HCT116 (cell line): ENCODE data around the gene COL5A1. TPM values are rescaled to one million over a fixed set of nuclear protein-coding genes. Genes with fewer than 3 reads are reported as not detected.

Experiments
- ATAC-seq: fragments of 200-7000 bp; cut with Tn5 transposase; 2 replicates; pipeline ENCODE4 v1.9.1; 2020; ENCODE audit warnings: mild to moderate bottlenecking, moderate library complexity
- BruUV-seq: library from RNA; stranded (reverse); fragments of 400-500 nt; replicated peaks from 2 replicates; lab custom pipeline; 2021; lab: Mats Ljungman, UMichigan
- CTCF ChIA-PET: fragments of 300-600 bp; sonication (Branson Sonifier 250); formaldehyde crosslinking; loops from one replicate; lab custom pipeline; 2021; ENCODE audit warnings: antibody characterized with exemption; lab: Charles Lee
- POLR2A ChIA-PET: fragments of 300-600, 350-600 bp; sonication (Branson Sonifier 250); formaldehyde crosslinking; loops from one replicate; lab custom pipeline; 2021; ENCODE audit warnings: antibody characterized with exemption; lab: Charles Lee
- RAD21 ChIA-PET, 2 experiments: fragments of 300-600 bp; sonication (Branson Sonifier 250); formaldehyde crosslinking; loops; one replicate each; lab custom pipeline; 2023; ENCODE audit warnings: low total read pairs in 2 of 2; ENCODE audit not compliant: uncharacterized antibody in 2 of 2, unreplicated experiment in 2 of 2, low non-redundant PET in 1 of 2; lab: Charles Lee
- DNase-seq: peaks from one replicate; pipeline ENCODE4 v3.0.0-alpha.2; 2010; ENCODE audit warnings: low read depth, low spot score
- H2AFZ ChIP-seq: fragments of 200-600 bp; shearing (Covaris generic), sonication (generic); 2 replicates; pipeline ENCODE4 v1.6.1; 2017; ENCODE audit warnings: low read depth, mixed run types, mixed read lengths, antibody characterized with exemption, low read length; ENCODE audit not compliant: poor library complexity, severe bottlenecking
- H3K27ac ChIP-seq: 2 replicates; pipeline ENCODE4 v1.5.1; 2012; ENCODE audit warnings: low read depth, low read length
- H3K27me3 ChIP-seq: fragments of 200-600 bp; sonication (generic); 2 replicates; pipeline ENCODE4 v1.6.1; 2016; ENCODE audit warnings: mixed run types, low read length, mixed read lengths; ENCODE audit not compliant: insufficient read depth
- H3K36me3 ChIP-seq, 2 experiments: fragments of 200-500 bp in 1 of 2; fragments of 200-600 bp in 1 of 2; sonication (Bioruptor generic) in 1 of 2; sonication (generic) in 1 of 2; 2 replicates each; pipeline versions ENCODE4 v1.5.1 to v1.6.1; 2014 to 2016; ENCODE audit warnings: low read length in 2 of 2, inconsistent platforms in 1 of 2, mixed read lengths in 1 of 2, mixed run types in 1 of 2; ENCODE audit not compliant: insufficient read depth in 2 of 2, control insufficient read depth in 1 of 2
- H3K4me1 ChIP-seq, 2 experiments: fragments of 200-600 bp in 1 of 2; sonication (generic) in 1 of 2; 2 replicates each; pipeline versions ENCODE4 v1.5.1 to v1.6.1; 2012 to 2017; ENCODE audit warnings: low read length in 2 of 2, inconsistent platforms in 1 of 2, mild to moderate bottlenecking in 1 of 2, mixed read lengths in 1 of 2, mixed run types in 1 of 2, moderate library complexity in 1 of 2; ENCODE audit not compliant: insufficient read depth in 2 of 2, control insufficient read depth in 1 of 2
- H3K4me2 ChIP-seq: fragments of 200-600 bp; sonication (generic); 2 replicates; pipeline ENCODE4 v1.6.1; 2017; ENCODE audit warnings: mixed run types, low read length, mixed read lengths
- H3K4me3 ChIP-seq, 2 experiments: fragments of 200-600 bp in 1 of 2; sonication (generic) in 1 of 2; replicated peaks in 1 of 2; 2 replicates each; pipeline ENCODE4 v1.5.1; 2011 to 2016; ENCODE audit warnings: low read length in 2 of 2, control low read depth in 1 of 2, low read depth in 1 of 2, mild to moderate bottlenecking in 1 of 2, mixed read lengths in 1 of 2, mixed run types in 1 of 2
- H3K79me2 ChIP-seq: fragments of 200-600 bp; sonication (generic); 2 replicates; pipeline ENCODE4 v1.6.1; 2017; ENCODE audit warnings: mild to moderate bottlenecking, mixed run types, low read length, moderate library complexity, mixed read lengths; ENCODE audit not compliant: insufficient read depth
- H3K9ac ChIP-seq: fragments of 200-600 bp; sonication (generic); 2 replicates; pipeline ENCODE4 v1.6.1; 2016; ENCODE audit warnings: low read length, mixed read lengths
- H3K9me2 ChIP-seq: fragments of 200-600 bp; sonication (generic), shearing (Covaris generic); 2 replicates; pipeline ENCODE4 v1.6.1; 2017; ENCODE audit warnings: mixed run types, mild to moderate bottlenecking, moderate library complexity; ENCODE audit not compliant: insufficient read depth
- H3K9me3 ChIP-seq, 2 experiments: fragments of 200-500 bp in 1 of 2; fragments of 200-600 bp in 1 of 2; sonication (Bioruptor generic) in 1 of 2; sonication (generic) in 1 of 2; 2 replicates each; pipeline ENCODE4 v1.6.1; 2014 to 2017; ENCODE audit warnings: low read length in 2 of 2, mixed read lengths in 2 of 2, inconsistent platforms in 1 of 2, low read depth in 1 of 2, mild to moderate bottlenecking in 1 of 2, mixed run types in 1 of 2, moderate library complexity in 1 of 2; ENCODE audit not compliant: control insufficient read depth in 1 of 2, insufficient read depth in 1 of 2
- H4K20me1 ChIP-seq: fragments of 200-600 bp; sonication (generic), shearing (Covaris generic); 2 replicates; pipeline ENCODE4 v1.6.1; 2017; ENCODE audit warnings: mixed run types, mild to moderate bottlenecking, moderate library complexity; ENCODE audit not compliant: insufficient read depth
- CEBPB ChIP-seq: IDR thresholded peaks from 2 replicates; pipeline ENCODE4 v1.6.1; 2012; ENCODE audit warnings: low read depth
- ELF1 ChIP-seq: IDR thresholded peaks from 2 replicates; pipeline ENCODE4 v1.6.1; 2012; ENCODE audit warnings: low read depth, borderline replicate concordance
- POLR2A ChIP-seq: IDR thresholded peaks from 2 replicates; pipeline ENCODE4 v1.7.0; 2011; ENCODE audit warnings: borderline replicate concordance; ENCODE audit not compliant: insufficient read depth, insufficient read length; ENCODE audit errors: extremely low read depth
- POLR2AphosphoS5 ChIP-seq: IDR thresholded peaks from 2 replicates; pipeline ENCODE4 v1.6.1; 2011; ENCODE audit warnings: mild to moderate bottlenecking, low read depth, low read length, moderate library complexity
- RAD21 ChIP-seq: IDR thresholded peaks from 2 replicates; pipeline ENCODE4 v1.6.1; 2012; ENCODE audit warnings: low read depth, mild to moderate bottlenecking
- REST ChIP-seq: IDR thresholded peaks from 2 replicates; pipeline ENCODE4 v1.6.1; 2012; ENCODE audit warnings: low read depth
- SP1 ChIP-seq: IDR thresholded peaks from 2 replicates; pipeline ENCODE4 v1.6.1; 2012; ENCODE audit warnings: low read depth
- SRF ChIP-seq: IDR thresholded peaks from 2 replicates; pipeline ENCODE4 v1.6.1; 2012; ENCODE audit warnings: low read depth
- ZNF274 ChIP-seq: fragments of 200-500 bp; sonication (Bioruptor generic); IDR thresholded peaks from 2 replicates; pipeline ENCODE4 v1.6.1; 2014; ENCODE audit warnings: mild to moderate bottlenecking, low read depth, low read length, inconsistent platforms
- intact Hi-C: fragments of 100-400 bp; cut with micrococcal nuclease; formaldehyde crosslinking; loops from 2 replicates; pipeline ENCODE4 v1.10.0; 2022
- total RNA-seq: library from RNA; stranded (reverse); gene quantifications from one replicate; pipeline ENCODE4 v1.2.1, GENCODE V29; 2021; ENCODE audit not compliant: unreplicated experiment
- TF ChIP-seq, protein P1 (sequence below), 3 experiments: fragments of 200-600 bp in 1 of 3; sonication (generic) in 1 of 3; IDR thresholded peaks in 2 of 3; conservative IDR thresholded peaks in 1 of 3; 2 replicates each; pipeline ENCODE4 v1.5.1; 2012 to 2017; ENCODE audit warnings: low read depth in 2 of 3, low read length in 2 of 3, antibody characterized with exemption in 1 of 3, borderline replicate concordance in 1 of 3, control low read depth in 1 of 3, mild to moderate bottlenecking in 1 of 3, mixed read lengths in 1 of 3, mixed run types in 1 of 3, moderate library complexity in 1 of 3; ENCODE audit not compliant: insufficient read depth in 1 of 3

COL5A1 gene
- total RNA-seq, 1 experiment from 2014 or later, result 0.30 TPM

DNA sequence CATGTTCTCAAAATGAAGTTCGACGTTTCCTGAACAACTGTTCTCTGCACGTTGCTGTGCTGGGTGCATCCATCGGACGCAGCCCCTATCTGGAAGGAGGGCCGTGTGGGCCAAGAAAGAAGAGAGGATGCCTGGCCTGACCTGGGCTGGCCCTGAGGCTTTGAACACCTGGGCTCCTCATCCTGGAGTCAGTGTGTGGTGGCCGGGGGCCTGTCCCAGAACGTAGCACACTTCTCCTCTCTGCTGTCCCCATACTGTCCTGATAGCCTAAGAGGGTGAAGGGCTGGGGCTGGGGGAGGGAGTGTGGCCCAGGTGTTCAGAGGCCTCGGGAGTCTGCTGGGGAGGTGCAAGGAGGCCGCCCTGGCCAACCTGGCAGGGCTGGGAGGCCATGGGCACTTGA is 21.5 kb downstream of the COL5A1 start (continued):
- TF ChIP-seq SP1, result no peak
- no peak for TF ChIP-seq CEBPB
- TF ChIP-seq SRF, result no peak
- no peak for TF ChIP-seq ELF1
- TF ChIP-seq RAD21, result no peak
- TF ChIP-seq POLR2A, result no peak
- no peak for TF ChIP-seq ZNF274

DNA sequence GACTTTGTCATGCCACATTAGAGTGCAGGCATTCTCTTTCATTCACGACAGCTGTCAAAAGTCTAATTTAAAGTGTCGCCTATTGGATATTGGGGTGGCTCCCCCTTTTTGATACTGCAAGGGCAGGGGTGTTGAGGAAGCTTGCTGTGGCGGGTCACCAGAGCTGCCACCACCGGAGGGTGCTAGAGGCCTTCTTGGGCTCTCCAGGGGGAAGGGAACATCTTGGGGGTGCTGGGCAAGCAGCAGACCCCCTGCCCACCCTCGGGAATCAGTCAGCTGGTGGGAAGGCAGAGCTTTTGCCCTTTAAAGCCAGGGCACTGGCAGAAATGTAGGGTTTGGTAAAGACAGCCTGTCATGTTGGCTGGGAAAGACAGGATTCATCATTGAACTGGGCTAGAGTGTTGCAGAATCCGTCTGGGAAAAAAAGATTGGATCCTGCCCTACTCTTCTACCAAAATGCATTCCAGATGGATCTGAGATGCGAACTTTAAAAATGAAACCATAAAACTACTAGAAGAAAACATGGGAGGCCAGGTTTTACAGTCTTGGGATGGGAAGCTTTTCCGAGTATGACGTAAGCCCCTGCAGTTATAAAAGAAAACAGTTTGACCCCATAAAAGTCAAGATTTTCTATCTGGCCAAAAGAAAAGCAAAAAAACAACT is 22.3 kb downstream of the COL5A1 start:
- no peaks in the 10 kb centered on the region for H4K20me1 ChIP-seq
- CTCF ChIA-PET, result no interaction called here
- H3K4me3 ChIP-seq, result no peak overlapping the region
- H3K27ac ChIP-seq, result no peak overlapping the region
- ATAC-seq (no peak), DNase-seq (no peak)
- 0 out of 4 replicates have a peak, but pooled peaks cover 0 to 7% of the 10 kb centered on the region in 2 experiments for H3K4me1 ChIP-seq
- no peaks in the 10 kb centered on the region for H3K36me3 ChIP-seq
- no peaks in the 10 kb centered on the region for H3K9me2 ChIP-seq
- POLR2A ChIA-PET, result no interaction called here
- no peak overlapping the region for H3K4me2 ChIP-seq
- no peak overlapping the region for H3K9ac ChIP-seq
- TF ChIP-seq REST, result no peak
- TF ChIP-seq, protein P1, sequence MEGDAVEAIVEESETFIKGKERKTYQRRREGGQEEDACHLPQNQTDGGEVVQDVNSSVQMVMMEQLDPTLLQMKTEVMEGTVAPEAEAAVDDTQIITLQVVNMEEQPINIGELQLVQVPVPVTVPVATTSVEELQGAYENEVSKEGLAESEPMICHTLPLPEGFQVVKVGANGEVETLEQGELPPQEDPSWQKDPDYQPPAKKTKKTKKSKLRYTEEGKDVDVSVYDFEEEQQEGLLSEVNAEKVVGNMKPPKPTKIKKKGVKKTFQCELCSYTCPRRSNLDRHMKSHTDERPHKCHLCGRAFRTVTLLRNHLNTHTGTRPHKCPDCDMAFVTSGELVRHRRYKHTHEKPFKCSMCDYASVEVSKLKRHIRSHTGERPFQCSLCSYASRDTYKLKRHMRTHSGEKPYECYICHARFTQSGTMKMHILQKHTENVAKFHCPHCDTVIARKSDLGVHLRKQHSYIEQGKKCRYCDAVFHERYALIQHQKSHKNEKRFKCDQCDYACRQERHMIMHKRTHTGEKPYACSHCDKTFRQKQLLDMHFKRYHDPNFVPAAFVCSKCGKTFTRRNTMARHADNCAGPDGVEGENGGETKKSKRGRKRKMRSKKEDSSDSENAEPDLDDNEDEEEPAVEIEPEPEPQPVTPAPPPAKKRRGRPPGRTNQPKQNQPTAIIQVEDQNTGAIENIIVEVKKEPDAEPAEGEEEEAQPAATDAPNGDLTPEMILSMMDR (IDR thresholded peaks at IDR 0.05 in 2 of 3, conservative IDR thresholded peaks at IDR 0.05 in 1 of 3; ENCODE audit: borderline replicate concordance in 1 of 3, insufficient read depth in 1 of 3, low read depth in 2 of 3, low read length in 2 of 3), result peak in 2 of 3 experiments; percentile 25 to 27; a peak in 4 of 6 replicates
- no peak for TF ChIP-seq POLR2AphosphoS5
- peak; percentile 9; the same call in 1 of the 2 replicates for TF ChIP-seq RAD21
- RAD21 ChIA-PET, result no interaction called here
- intact Hi-C loops, result no loop called here
- BruUV-seq, result no TSS peak
- peaks cover 7% of the 10 kb centered on the region; the same call in 1 of the 2 replicates for H3K27me3 ChIP-seq
- peaks cover 7 to 15% of the 10 kb centered on the region in 2 experiments; a peak in 2 of 4 replicates for H3K9me3 ChIP-seq
- H3K79me2 ChIP-seq, result no peaks in the 10 kb centered on the region
- no peak overlapping the region for H2AFZ ChIP-seq
